NT2/D1 (cell line): ENCODE results near the gene STX12.
"Not testable (repeated sequence)": the region's sequence is repeated elsewhere in the genome, so short reads cannot be mapped to it uniquely, and the experiment has no call there.

Experiments
- DNase-seq: peaks from one replicate; pipeline ENCODE4 v3.0.0-alpha.2; 2011; ENCODE audit warnings: low read depth, low spot score
- H3K27me3 ChIP-seq: 2 replicates; pipeline ENCODE4 v1.6.0; 2011; ENCODE audit warnings: mild to moderate bottlenecking; ENCODE audit not compliant: insufficient read length, insufficient read depth
- H3K36me3 ChIP-seq: 2 replicates; pipeline ENCODE4 v1.6.1; 2011; ENCODE audit warnings: mild to moderate bottlenecking, low read length, mixed read lengths; ENCODE audit not compliant: insufficient read depth, insufficient read length
- H3K4me1 ChIP-seq: 2 replicates; pipeline ENCODE4 v1.5.1; 2011; ENCODE audit not compliant: insufficient read depth, insufficient read length
- H3K4me3 ChIP-seq: 2 replicates; pipeline ENCODE4 v1.5.1; 2011; ENCODE audit warnings: low read depth; ENCODE audit not compliant: insufficient read length
- H3K9ac ChIP-seq: 2 replicates; pipeline ENCODE4 v1.6.0; 2011; ENCODE audit warnings: low read depth; ENCODE audit not compliant: insufficient read length
- H3K9me3 ChIP-seq: 2 replicates; pipeline ENCODE4 v1.5.1; 2011; ENCODE audit warnings: mild to moderate bottlenecking, low read length; ENCODE audit not compliant: insufficient read depth
- SUZ12 ChIP-seq: IDR thresholded peaks from 2 replicates; pipeline ENCODE4 v1.6.1; 2011; ENCODE audit not compliant: insufficient read length, insufficient read depth; ENCODE audit errors: extremely low read depth
- YY1 ChIP-seq: IDR thresholded peaks from 2 replicates; pipeline ENCODE4 v1.6.1; 2011; ENCODE audit not compliant: insufficient read length, insufficient read depth
- ZNF274 ChIP-seq: IDR thresholded peaks from 2 replicates; pipeline ENCODE4 v1.6.1; 2011; ENCODE audit warnings: mild to moderate bottlenecking, low read depth, low read length

Gene STX12

DNA sequence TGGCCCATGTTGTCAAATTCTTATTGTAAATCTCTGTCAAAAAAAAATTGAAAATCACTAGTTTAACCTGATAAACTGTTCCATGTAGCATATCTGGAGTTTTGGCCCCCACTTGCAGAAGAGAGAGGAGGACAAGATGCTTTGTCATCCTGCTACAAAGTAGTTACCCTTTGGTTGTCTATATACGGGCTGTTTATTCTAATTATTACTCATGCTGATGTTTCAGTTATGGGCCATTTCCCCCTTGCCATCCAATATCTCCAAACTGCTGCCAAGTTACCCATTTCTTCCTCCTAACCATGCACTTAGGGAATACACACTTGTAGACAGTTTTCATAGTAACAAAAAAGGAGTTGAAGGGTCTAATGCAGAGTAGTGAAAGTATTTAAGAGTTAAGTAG, 22.6 kb downstream of the STX12 start:
- no peaks in the 10 kb centered on the region for H3K9me3 ChIP-seq
- peaks cover 38% of the 10 kb centered on the region for H3K36me3 ChIP-seq
- no peaks in the 10 kb centered on the region for H3K4me1 ChIP-seq
- no peak overlapping the region for H3K4me3 ChIP-seq
- no peaks in the 10 kb centered on the region for H3K27me3 ChIP-seq
- DNase-seq = no peak
- no peak overlapping the region for H3K9ac ChIP-seq
- no peak for TF ChIP-seq YY1
- TF ChIP-seq ZNF274 = no peak
- no peak for TF ChIP-seq SUZ12

DNA sequence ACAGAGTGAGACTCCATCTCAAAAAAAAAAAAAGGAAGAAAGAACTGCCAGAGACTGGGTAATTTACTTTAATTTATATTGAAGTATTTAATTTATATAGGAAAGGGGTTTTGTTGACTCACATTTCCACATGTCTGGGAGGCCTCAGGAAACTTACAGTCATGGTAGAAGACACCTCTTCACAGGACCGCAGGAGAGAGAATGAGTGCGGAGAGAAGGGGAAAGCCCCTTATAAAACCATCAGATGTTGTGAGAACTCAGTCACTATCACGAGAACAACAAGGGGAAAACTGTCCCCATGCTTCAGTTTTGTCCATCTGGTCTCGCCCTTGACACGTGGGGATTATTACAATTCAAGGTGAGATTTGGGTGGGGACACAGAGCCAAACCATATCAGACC, 31.8 kb downstream of the STX12 start:
- Histone ChIP-seq H3K9ac (no peak overlapping the region), H3K4me3 (no peak overlapping the region), H3K4me1 (no peaks in the 10 kb centered on the region), H3K36me3 (peaks cover 33% of the 10 kb centered on the region), H3K9me3 (no peaks in the 10 kb centered on the region), H3K27me3 (no peaks in the 10 kb centered on the region)
- TF ChIP-seq YY1 (no peak), SUZ12 (no peak), ZNF274 (no peak)
- DNase-seq = no peak

DNA sequence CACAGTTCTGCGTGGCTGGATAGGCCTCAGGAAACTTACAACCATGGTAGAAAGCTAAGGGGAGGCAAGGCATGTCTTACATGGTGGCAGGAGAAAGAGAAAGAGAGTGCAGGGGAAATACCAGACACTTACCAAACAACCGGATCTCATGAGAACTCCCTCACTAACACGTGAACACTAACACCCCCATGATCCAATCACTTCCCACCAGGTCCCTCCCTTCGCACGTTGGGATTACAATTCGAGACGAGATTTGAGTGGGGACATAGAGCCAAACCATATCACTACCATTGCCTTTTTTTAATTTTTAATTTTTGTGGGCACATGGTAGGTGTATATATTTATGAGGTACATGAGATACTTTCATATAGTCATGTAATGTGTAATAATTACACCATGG, 33.7 kb downstream of the STX12 start:
- Histone ChIP-seq H3K9ac (no peak overlapping the region), H3K9me3 (no peaks in the 10 kb centered on the region), H3K27me3 (no peaks in the 10 kb centered on the region), H3K4me1 (no peaks in the 10 kb centered on the region), H3K36me3 (peaks cover 26% of the 10 kb centered on the region), H3K4me3 (no peak overlapping the region)
- TF ChIP-seq ZNF274 (no peak), YY1 (no peak), SUZ12 (no peak)
- no peak for DNase-seq

DNA sequence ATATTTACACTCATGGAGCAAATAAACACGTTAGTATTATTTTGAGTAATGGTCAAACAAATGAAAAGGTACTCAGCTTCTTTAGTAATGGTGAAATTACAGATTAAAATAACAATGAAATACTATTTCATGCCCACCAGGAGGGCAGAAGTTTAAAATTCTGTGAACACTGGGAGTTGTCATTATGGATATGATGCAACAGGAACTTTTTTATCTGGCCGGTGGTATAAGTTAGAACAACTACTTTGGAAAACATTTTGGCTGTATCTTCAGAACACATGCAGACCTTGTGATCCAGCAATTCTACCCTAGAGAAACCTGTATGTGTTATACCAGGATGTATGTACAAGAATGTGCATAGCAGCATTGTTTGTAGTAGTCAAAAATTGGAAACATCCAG, 34.4 kb downstream of the STX12 start:
- no peak for TF ChIP-seq SUZ12
- TF ChIP-seq YY1 = no peak
- no peak for TF ChIP-seq ZNF274
- H3K36me3 ChIP-seq = peaks cover 24% of the 10 kb centered on the region
- no peak overlapping the region for H3K4me3 ChIP-seq
- no peak overlapping the region for H3K9ac ChIP-seq
- no peaks in the 10 kb centered on the region for H3K9me3 ChIP-seq
- no peaks in the 10 kb centered on the region for H3K4me1 ChIP-seq
- DNase-seq = no peak
- no peaks in the 10 kb centered on the region for H3K27me3 ChIP-seq

DNA sequence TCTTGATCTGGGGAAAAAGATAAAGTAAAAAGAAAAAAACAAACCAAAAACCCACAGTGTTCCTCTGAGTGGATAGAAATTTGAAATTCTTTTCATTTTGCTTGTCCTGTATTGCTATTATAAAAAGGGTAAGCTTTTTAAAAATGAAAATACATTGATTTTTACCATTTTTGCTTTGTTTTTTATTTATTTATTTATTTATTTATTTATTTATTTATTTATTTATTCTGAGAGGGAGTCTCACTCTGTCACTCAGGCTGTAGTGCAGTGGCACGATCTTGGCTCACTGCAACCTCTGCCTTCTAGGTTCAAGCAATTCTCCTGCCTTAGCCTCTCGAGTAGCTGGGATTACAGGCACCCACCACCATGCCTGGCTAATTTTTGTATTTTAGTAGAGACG, 35.1 kb downstream of the STX12 start:
- not testable (repeated sequence) for H3K9me3 ChIP-seq, H3K4me3 ChIP-seq, DNase-seq, H3K27me3 ChIP-seq, H3K9ac ChIP-seq, H3K4me1 ChIP-seq
- H3K36me3 ChIP-seq = peaks cover 24% of the 10 kb centered on the region

DNA sequence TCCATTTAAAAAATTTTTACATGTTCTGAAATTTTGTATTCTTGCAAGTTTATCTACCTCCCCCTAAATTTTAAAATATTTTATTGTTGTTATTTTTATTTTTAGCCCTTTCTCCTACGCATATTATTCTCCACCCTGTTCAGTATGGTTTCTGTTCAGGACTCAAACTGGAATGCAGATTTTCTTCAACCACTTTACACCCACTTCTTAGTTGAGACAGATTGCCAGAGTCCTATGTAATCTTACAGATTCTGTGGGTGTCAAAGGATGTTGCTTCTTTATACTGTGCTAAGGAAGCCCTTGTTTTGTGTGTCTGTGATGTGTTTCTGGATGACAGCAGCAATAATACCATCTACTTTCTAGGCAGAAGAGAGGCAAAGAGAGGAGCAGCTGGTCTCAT, 36.9 kb downstream of the STX12 start:
- no peak overlapping the region for H3K4me3 ChIP-seq
- DNase-seq = no peak
- H3K9ac ChIP-seq = no peak overlapping the region
- TF ChIP-seq SUZ12 (no peak), ZNF274 (no peak), YY1 (no peak)
- peaks cover 26% of the 10 kb centered on the region for H3K36me3 ChIP-seq
- H3K9me3 ChIP-seq = no peaks in the 10 kb centered on the region
- H3K27me3 ChIP-seq = no peaks in the 10 kb centered on the region
- no peaks in the 10 kb centered on the region for H3K4me1 ChIP-seq

DNA sequence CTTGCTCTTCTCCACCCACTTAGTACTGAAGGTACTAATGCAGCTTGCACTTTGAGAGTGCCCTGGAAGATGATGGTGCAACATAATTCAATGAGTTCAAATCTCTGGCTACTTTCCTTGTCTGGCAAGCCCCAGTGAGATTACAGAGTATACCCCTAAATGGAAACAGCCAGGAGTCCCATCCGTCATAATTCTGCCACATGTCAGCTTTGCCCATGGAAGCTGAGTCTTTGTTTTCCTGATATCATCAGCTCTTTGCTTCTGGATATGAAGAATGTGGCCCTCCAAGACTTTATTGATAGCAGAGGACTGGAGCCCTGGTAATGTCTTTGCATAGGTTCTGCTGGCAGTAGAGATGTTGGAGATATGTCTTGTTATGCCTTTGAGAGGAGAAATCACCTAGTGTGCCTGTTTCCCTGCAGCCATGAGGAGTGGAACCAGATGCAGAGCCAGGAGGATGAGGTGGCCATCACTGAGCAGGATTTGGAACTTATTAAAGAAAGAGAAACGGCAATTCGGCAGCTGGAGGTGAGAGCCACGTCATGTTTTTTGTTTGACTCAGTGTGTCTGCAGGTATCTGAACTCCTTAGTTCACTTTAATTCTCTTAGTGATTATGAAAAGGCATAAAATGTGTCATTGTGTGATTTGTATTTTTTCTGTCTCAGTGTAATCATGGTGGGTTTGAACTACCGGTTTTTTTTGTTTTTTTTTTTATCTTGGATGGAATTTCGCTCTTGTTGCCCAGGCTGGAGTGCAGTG, 38.9 kb downstream of the STX12 start:
- no peak overlapping the region for H3K4me3 ChIP-seq
- TF ChIP-seq YY1 (no peak), ZNF274 (no peak), SUZ12 (no peak)
- no peaks in the 10 kb centered on the region for H3K4me1 ChIP-seq
- no peak overlapping the region for H3K9ac ChIP-seq
- no peak for DNase-seq
- H3K27me3 ChIP-seq = no peaks in the 10 kb centered on the region
- no peaks in the 10 kb centered on the region for H3K9me3 ChIP-seq
- H3K36me3 ChIP-seq = peaks cover 14% of the 10 kb centered on the region

DNA sequence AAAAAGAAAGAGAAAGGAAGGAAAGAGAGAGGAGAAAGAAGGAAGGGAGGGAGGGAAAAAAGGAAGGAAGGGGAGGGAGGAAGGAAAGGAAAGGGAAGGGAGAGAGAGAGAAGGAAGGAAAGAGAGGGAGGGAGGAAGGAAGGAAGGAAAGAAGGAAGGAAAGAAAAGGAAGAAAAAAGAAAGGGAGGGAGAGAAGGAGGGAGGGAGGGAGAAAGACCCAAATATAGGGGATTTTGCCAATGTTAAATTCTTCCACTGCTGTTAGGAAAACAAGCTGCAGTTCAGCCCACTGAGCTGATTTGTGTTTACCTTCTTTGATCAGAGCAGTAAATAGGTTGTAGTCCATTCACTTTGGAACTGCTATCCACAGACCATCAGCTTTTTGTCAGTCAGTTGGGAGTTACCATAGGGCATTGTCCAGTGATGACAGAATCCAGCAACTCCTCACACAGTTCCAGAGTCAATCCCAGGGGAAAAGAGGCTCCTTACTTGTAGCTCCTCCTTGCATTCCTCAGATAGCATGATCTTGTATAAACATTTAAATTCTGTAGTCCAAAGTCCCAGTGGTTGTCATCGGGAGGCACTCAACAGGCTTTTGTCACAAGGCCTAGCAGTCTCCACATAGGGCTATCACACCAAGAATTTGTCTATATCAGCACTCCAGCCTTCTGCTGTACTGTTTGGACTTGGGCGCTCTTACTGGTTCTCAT, 44.1 kb downstream of the STX12 start:
- Histone ChIP-seq H3K9me3 (no peaks in the 10 kb centered on the region), H3K27me3 (no peaks in the 10 kb centered on the region), H3K4me1 (no peaks in the 10 kb centered on the region), H3K36me3 (peaks cover 40% of the 10 kb centered on the region), H3K9ac (no peak overlapping the region), H3K4me3 (no peak overlapping the region)
- DNase-seq = no peak
- TF ChIP-seq YY1 = no peak
- no peak for TF ChIP-seq ZNF274
- no peak for TF ChIP-seq SUZ12
